Spleen (tissue), 7 donors: Measurements from ENCODE around the gene CACNA2D2.

ENCODE experiments used
- POLR2A ChIP-seq, 3 donors: fragments of 450-650 bp; IDR thresholded peaks; one replicate each; pipeline ENCODE4 v1.5.1; 2017; ENCODE audit warnings: antibody characterized with exemption in 3 of 3, mild to moderate bottlenecking in 1 of 3
- POLR2AphosphoS5 ChIP-seq, 3 donors: sonication (generic); formaldehyde crosslinking; IDR thresholded peaks; one replicate each; pipeline ENCODE4 v1.5.1; 2017; ENCODE audit warnings: antibody characterized with exemption in 3 of 3
- TF ChIP-seq, protein P1 (sequence below), 11 experiments: fragments of 200-600 bp in 7 of 11; fragments of 450-650 bp in 4 of 11; sonication (generic) in 4 of 11; IDR thresholded peaks in 8 of 11; conservative IDR thresholded peaks in 3 of 11; 1 replicate in 7 of 11; 2 replicates in 4 of 11; pipeline versions ENCODE4 v1.4.0 to v1.8.0; 2016 to 2021; ENCODE audit warnings: antibody characterized with exemption in 11 of 11, inconsistent platforms in 4 of 11, mild to moderate bottlenecking in 1 of 11
- donor health status: DM: no; HTN: no; CAD: no; lungs with moderate emphysema.
- donor health status: DM: no; HTN: no; CAD: no.
- donor health status: DM: no; HTN: no; CAD: no.

DNA sequence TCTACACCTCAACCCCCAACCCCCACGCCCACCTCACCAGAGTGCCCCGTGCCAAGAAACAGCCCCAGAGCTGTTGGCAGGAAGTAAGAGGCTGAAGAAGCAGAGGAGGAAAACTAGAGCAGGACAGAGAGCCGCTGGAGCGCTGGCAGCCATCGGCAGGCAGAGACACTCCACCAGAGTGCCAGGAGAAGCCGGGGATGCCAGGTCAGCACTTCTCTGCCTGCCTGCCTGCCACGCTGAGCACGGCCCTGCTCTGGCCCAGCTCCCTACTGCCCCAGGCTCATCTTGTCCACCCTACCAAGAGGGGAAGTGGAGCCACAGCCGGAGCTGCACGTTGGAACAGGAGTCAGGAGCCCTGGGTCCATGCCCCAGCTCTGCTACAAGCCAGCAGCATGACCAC, 29.7 kb downstream of the CACNA2D2 start:
- TF ChIP-seq, protein P1, sequence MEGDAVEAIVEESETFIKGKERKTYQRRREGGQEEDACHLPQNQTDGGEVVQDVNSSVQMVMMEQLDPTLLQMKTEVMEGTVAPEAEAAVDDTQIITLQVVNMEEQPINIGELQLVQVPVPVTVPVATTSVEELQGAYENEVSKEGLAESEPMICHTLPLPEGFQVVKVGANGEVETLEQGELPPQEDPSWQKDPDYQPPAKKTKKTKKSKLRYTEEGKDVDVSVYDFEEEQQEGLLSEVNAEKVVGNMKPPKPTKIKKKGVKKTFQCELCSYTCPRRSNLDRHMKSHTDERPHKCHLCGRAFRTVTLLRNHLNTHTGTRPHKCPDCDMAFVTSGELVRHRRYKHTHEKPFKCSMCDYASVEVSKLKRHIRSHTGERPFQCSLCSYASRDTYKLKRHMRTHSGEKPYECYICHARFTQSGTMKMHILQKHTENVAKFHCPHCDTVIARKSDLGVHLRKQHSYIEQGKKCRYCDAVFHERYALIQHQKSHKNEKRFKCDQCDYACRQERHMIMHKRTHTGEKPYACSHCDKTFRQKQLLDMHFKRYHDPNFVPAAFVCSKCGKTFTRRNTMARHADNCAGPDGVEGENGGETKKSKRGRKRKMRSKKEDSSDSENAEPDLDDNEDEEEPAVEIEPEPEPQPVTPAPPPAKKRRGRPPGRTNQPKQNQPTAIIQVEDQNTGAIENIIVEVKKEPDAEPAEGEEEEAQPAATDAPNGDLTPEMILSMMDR (IDR thresholded peaks at IDR 0.05 in 8 of 11, conservative IDR thresholded peaks at IDR 0.05 in 3 of 11) = no peak
- no peak for TF ChIP-seq POLR2AphosphoS5 (IDR thresholded peaks at IDR 0.05)
- TF ChIP-seq POLR2A (IDR thresholded peaks at IDR 0.05) = no peak
